H9 (cell line): Measurements from ENCODE around the gene L3MBTL4. TPM values are rescaled to one million over a fixed set of nuclear protein-coding genes. Genes with fewer than 3 reads are reported as not detected.

Experiments used
- DNase-seq: peaks from one replicate; pipeline ENCODE4 v3.0.0-alpha.2; 2017
- H2AFZ ChIP-seq: one replicate; pipeline ENCODE4 v1.6.1; 2013; ENCODE audit warnings: mild to moderate bottlenecking, low read length, control low read depth, moderate library complexity
- H2AK5ac ChIP-seq: 2 replicates; pipeline ENCODE4 v1.6.1; 2013; ENCODE audit warnings: low read length, control low read depth, mixed read lengths; ENCODE audit not compliant: insufficient read length
- H2BK120ac ChIP-seq: one replicate; pipeline ENCODE4 v1.6.1; 2013; ENCODE audit warnings: low read depth, mild to moderate bottlenecking, low read length, control low read depth, inconsistent platforms; ENCODE audit not compliant: poor library complexity, severe bottlenecking
- H2BK12ac ChIP-seq: 2 replicates; pipeline ENCODE4 v1.6.1; 2013; ENCODE audit warnings: low read length, control low read depth, mixed read lengths, low read depth; ENCODE audit not compliant: insufficient read length
- H2BK15ac ChIP-seq: 2 replicates; pipeline ENCODE4 v1.6.1; 2013; ENCODE audit warnings: low read depth, low read length, control low read depth
- H2BK20ac ChIP-seq: one replicate; pipeline ENCODE4 v1.6.1; 2013; ENCODE audit warnings: low read depth, mild to moderate bottlenecking, low read length, control low read depth, inconsistent platforms; ENCODE audit not compliant: poor library complexity, severe bottlenecking
- H2BK5ac ChIP-seq: 2 replicates; pipeline ENCODE4 v1.6.1; 2013; ENCODE audit warnings: low read length, control low read depth, mixed read lengths; ENCODE audit not compliant: insufficient read length
- H3K14ac ChIP-seq: 2 replicates; pipeline ENCODE4 v1.6.1; 2013; ENCODE audit warnings: low read length, control low read depth; ENCODE audit not compliant: insufficient read depth
- H3K18ac ChIP-seq: 2 replicates; pipeline ENCODE4 v1.6.1; 2013; ENCODE audit warnings: low read depth, mild to moderate bottlenecking, mixed read lengths, low read length, control low read depth; ENCODE audit not compliant: insufficient read length
- H3K23ac ChIP-seq: 2 replicates; pipeline ENCODE4 v1.6.1; 2013; ENCODE audit warnings: low read length, control low read depth, mixed read lengths, low read depth; ENCODE audit not compliant: insufficient read length
- H3K23me2 ChIP-seq: 2 replicates; pipeline ENCODE4 v1.6.1; 2013; ENCODE audit warnings: low read depth, mild to moderate bottlenecking, mixed read lengths, low read length, control low read depth; ENCODE audit not compliant: insufficient read length, poor library complexity, severe bottlenecking
- H3K27ac ChIP-seq: 2 replicates; pipeline ENCODE4 v1.5.1; 2013; ENCODE audit warnings: low read length, control low read depth, mixed read lengths, low read depth; ENCODE audit not compliant: insufficient read length
- H3K27me3 ChIP-seq: 2 replicates; pipeline ENCODE4 v1.6.1; 2013; ENCODE audit warnings: low read length, control low read depth, inconsistent platforms; ENCODE audit not compliant: insufficient read depth
- H3K4ac ChIP-seq: 2 replicates; pipeline ENCODE4 v1.6.1; 2013; ENCODE audit warnings: low read depth, mild to moderate bottlenecking, control low read depth, inconsistent platforms, low read length, moderate library complexity
- H3K4me1 ChIP-seq: 2 replicates; pipeline ENCODE4 v1.6.1; 2013; ENCODE audit warnings: low read length, control low read depth, inconsistent platforms; ENCODE audit not compliant: insufficient read depth
- H3K4me2 ChIP-seq: 2 replicates; pipeline ENCODE4 v1.6.1; 2013; ENCODE audit warnings: low read length, control low read depth, mixed read lengths; ENCODE audit not compliant: insufficient read length, insufficient read depth
- H3K56ac ChIP-seq: 2 replicates; pipeline ENCODE4 v1.6.1; 2013; ENCODE audit warnings: low read depth, mild to moderate bottlenecking, mixed read lengths, low read length, control low read depth; ENCODE audit not compliant: insufficient read length
- H3K79me1 ChIP-seq: 2 replicates; pipeline ENCODE4 v1.6.1; 2013; ENCODE audit warnings: low read depth, mild to moderate bottlenecking, moderate library complexity, low read length, control low read depth, inconsistent platforms; ENCODE audit not compliant: insufficient read depth, poor library complexity, severe bottlenecking
- H3K79me2 ChIP-seq: 2 replicates; pipeline ENCODE4 v1.6.1; 2013; ENCODE audit warnings: low read length, control low read depth, inconsistent platforms; ENCODE audit not compliant: insufficient read depth
- H3K9ac ChIP-seq: 2 replicates; pipeline ENCODE4 v1.6.1; 2013; ENCODE audit warnings: low read length, control low read depth, mixed read lengths; ENCODE audit not compliant: insufficient read length; ENCODE audit errors: extremely low read depth
- H3K9me3 ChIP-seq: one replicate; pipeline ENCODE4 v1.6.1; 2013; ENCODE audit warnings: low read depth, low read length, inconsistent platforms; ENCODE audit not compliant: control insufficient read depth
- H3T11ph ChIP-seq: one replicate; pipeline ENCODE4 v1.6.1; 2013; ENCODE audit warnings: mild to moderate bottlenecking, low read length, control low read depth, inconsistent platforms
- H4K20me1 ChIP-seq: one replicate; pipeline ENCODE4 v1.6.1; 2013; ENCODE audit not compliant: control insufficient read depth, insufficient read length, insufficient read depth
- H4K5ac ChIP-seq: 2 replicates; pipeline ENCODE4 v1.6.1; 2013; ENCODE audit warnings: low read depth, mild to moderate bottlenecking, mixed read lengths, low read length, control low read depth; ENCODE audit not compliant: insufficient read length
- H4K8ac ChIP-seq: replicated peaks from 2 replicates; pipeline ENCODE4 v1.6.1; 2013; ENCODE audit warnings: low read length, control low read depth, mixed read lengths, low read depth; ENCODE audit not compliant: insufficient read length
- H4K91ac ChIP-seq: 2 replicates; pipeline ENCODE4 v1.6.1; 2013; ENCODE audit warnings: low read depth, mild to moderate bottlenecking, moderate library complexity, mixed read lengths, low read length, control low read depth; ENCODE audit not compliant: insufficient read length
- H3K27ac Mint-ChIP-seq, 3 experiments: 2 replicates in 2 of 3; 3 replicates in 1 of 3; pipeline ENCODE4 v1.8.0; 2020 to 2021; ENCODE audit warnings: mixed read lengths in 3 of 3, mild to moderate bottlenecking in 1 of 3, moderate library complexity in 1 of 3
- H3K27me3 Mint-ChIP-seq: 2 replicates; pipeline ENCODE4 v1.8.0; 2021; ENCODE audit warnings: low read depth, mild to moderate bottlenecking, moderate library complexity, mixed read lengths
- H3K36me3 Mint-ChIP-seq, 3 experiments: 2 replicates in 2 of 3; 3 replicates in 1 of 3; pipeline ENCODE4 v1.8.0; 2020 to 2021; ENCODE audit warnings: low read depth in 3 of 3, mixed read lengths in 3 of 3; ENCODE audit not compliant: insufficient read depth in 1 of 3
- H3K4me1 Mint-ChIP-seq, 2 experiments: 2 replicates each; pipeline ENCODE4 v1.8.0; 2020; ENCODE audit warnings: mixed read lengths in 2 of 2
- H3K4me3 Mint-ChIP-seq, 2 experiments: 2 replicates in 1 of 2; 3 replicates in 1 of 2; pipeline ENCODE4 v1.8.0; 2020 to 2021; ENCODE audit warnings: mild to moderate bottlenecking in 2 of 2, mixed read lengths in 2 of 2, moderate library complexity in 1 of 2
- H3K9me3 Mint-ChIP-seq, 2 experiments: 2 replicates in 1 of 2; 3 replicates in 1 of 2; pipeline ENCODE4 v1.8.0; 2020; ENCODE audit warnings: mild to moderate bottlenecking in 2 of 2, mixed read lengths in 2 of 2, moderate library complexity in 1 of 2
- WGBS: extraction: QIAGEN DNeasy Blood & Tissue Kit; methylation state at CpG from one replicate; pipeline ENCODE4 v1.1.7; 2013; ENCODE audit warnings: missing lambda C conversion rate, low lambda C conversion rate, mixed read lengths; ENCODE audit not compliant: insufficient read length; ENCODE audit errors: extremely low coverage; 5-methylcytosine and 5-hydroxymethylcytosine counted together
- total RNA-seq: library from RNA; stranded (reverse); gene quantifications from 2 replicates; pipeline ENCODE4 v1.2.1, GENCODE V29; 2021
- TF ChIP-seq, protein P1 (sequence below): fragments of 200-600 bp; sonication (generic); conservative IDR thresholded peaks from 3 replicates; pipeline ENCODE4 v1.8.0; 2021; ENCODE audit warnings: antibody characterized with exemption, mild to moderate bottlenecking

The L3MBTL4 gene
- total RNA-seq, 1 experiment from 2014 or later = 1.9 TPM

DNA sequence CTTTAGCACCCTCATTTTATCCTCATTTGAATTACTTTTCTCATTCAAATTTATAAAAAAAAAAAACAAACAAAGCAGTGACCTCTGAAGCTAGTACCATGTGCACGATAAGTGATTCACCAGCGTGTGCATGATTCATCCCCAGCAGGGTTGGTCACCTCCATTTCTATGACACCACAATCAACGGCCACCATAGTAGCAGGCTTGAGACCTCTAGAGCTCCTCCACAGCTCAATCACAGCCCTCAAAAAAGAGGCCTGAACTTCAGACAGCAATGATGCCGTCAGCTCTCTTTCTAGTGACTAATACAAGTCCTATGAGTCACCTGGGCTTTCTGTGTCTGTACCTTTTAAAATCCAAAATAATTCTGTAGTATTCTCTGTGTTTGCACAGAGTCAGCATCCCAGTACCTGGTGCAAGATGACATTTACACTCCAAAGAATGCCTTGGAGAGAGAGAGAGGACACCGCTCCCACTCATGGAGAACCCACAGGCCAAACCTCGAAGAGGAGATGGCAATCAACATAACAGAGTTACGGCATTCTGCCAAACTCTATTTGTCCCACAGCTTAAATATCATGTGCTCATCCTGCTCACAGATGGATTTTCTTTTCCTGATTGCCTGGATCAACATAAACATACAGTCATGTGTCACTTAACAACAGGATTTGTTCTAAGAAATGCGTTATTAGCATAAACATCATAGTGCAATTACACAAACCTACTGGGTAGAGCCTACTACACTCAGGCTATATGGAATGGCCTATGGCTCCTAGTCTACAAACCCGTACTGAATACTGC lies 58.7 kb downstream of the L3MBTL4 start:
- H2AFZ ChIP-seq = no peak overlapping the region
- H3K27ac Mint-ChIP-seq = peak overlapping the region in 1 of 3 experiments; percentile 21; a peak in 1 of 7 replicates
- no peak overlapping the region for H2BK15ac ChIP-seq
- no peaks in the 10 kb centered on the region for H4K20me1 ChIP-seq
- no peaks in the 10 kb centered on the region for H3K27me3 ChIP-seq
- H4K5ac ChIP-seq = no peak overlapping the region
- H3K18ac ChIP-seq = no peak overlapping the region
- no peaks in the 10 kb centered on the region for H3K36me3 Mint-ChIP-seq
- no peaks in the 10 kb centered on the region for H3K23me2 ChIP-seq
- H2BK120ac ChIP-seq = no peak overlapping the region
- H3K23ac ChIP-seq = no peak overlapping the region
- H3K79me1 ChIP-seq = no peaks in the 10 kb centered on the region
- no peak overlapping the region for H3K4me3 Mint-ChIP-seq
- no peaks in the 10 kb centered on the region for H3K79me2 ChIP-seq
- no peak overlapping the region for H3K4ac ChIP-seq
- no peak overlapping the region for H2BK5ac ChIP-seq
- TF ChIP-seq, protein P1, sequence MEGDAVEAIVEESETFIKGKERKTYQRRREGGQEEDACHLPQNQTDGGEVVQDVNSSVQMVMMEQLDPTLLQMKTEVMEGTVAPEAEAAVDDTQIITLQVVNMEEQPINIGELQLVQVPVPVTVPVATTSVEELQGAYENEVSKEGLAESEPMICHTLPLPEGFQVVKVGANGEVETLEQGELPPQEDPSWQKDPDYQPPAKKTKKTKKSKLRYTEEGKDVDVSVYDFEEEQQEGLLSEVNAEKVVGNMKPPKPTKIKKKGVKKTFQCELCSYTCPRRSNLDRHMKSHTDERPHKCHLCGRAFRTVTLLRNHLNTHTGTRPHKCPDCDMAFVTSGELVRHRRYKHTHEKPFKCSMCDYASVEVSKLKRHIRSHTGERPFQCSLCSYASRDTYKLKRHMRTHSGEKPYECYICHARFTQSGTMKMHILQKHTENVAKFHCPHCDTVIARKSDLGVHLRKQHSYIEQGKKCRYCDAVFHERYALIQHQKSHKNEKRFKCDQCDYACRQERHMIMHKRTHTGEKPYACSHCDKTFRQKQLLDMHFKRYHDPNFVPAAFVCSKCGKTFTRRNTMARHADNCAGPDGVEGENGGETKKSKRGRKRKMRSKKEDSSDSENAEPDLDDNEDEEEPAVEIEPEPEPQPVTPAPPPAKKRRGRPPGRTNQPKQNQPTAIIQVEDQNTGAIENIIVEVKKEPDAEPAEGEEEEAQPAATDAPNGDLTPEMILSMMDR = no peak
- H3T11ph ChIP-seq = no peak overlapping the region
- no peak overlapping the region for H3K9ac ChIP-seq
- H3K4me2 ChIP-seq = no peak overlapping the region
- H3K56ac ChIP-seq = no peak overlapping the region
- no peak overlapping the region for H2BK20ac ChIP-seq
- no peaks in the 10 kb centered on the region; the same call in 1 of the 2 replicates for H3K27me3 Mint-ChIP-seq
- WGBS = no CpG with 5 or more reads among the region's 9 CpGs
- H3K4me1 Mint-ChIP-seq = peaks cover 23 to 27% of the 10 kb centered on the region in 2 experiments
- H2BK12ac ChIP-seq = no peak overlapping the region
- H3K4me1 ChIP-seq = peaks cover 10% of the 10 kb centered on the region
- no peak for DNase-seq
- no peak overlapping the region for H4K8ac ChIP-seq
- no peak overlapping the region for H2AK5ac ChIP-seq
- no peaks in the 10 kb centered on the region for H3K9me3 Mint-ChIP-seq
- H3K27ac ChIP-seq = no peak overlapping the region
- no peak overlapping the region for H3K14ac ChIP-seq
- H3K9me3 ChIP-seq = no peaks in the 10 kb centered on the region
- no peak overlapping the region for H4K91ac ChIP-seq
